GM19023 (cell line): ENCODE data around the gene ZNF19.

ENCODE experiments used
- ATAC-seq: cut with Tn5 transposase; IDR thresholded peaks from one replicate; pipeline ENCODE4 v1.9.1; 2021; ENCODE audit warnings: mild to moderate bottlenecking, moderate library complexity; ENCODE audit not compliant: unreplicated experiment

Gene ZNF19

GRCh38 chr16:71491054-71491453, 1.9 kb upstream of the ZNF19 start:
- no peak for ATAC-seq

- no peak for ATAC-seq
Observed at GRCh38 chr16:71490361-71490760, 1.2 kb upstream of the ZNF19 start.

- ATAC-seq: peak; percentile 91
Observed at GRCh38 chr16:71484006-71484893, 4.9 kb downstream of the ZNF19 start.

- ATAC-seq: no peak
Observed at GRCh38 chr16:71482569-71482968, 6.6 kb downstream of the ZNF19 start.

GRCh38 chr16:71480956-71481355, 8.2 kb downstream of the ZNF19 start:
- ATAC-seq: no peak

- ATAC-seq: no peak
Observed at GRCh38 chr16:71479420-71479819, 9.7 kb downstream of the ZNF19 start.

- ATAC-seq: no peak
Observed at GRCh38 chr16:71476457-71477124, 12.5 kb downstream of the ZNF19 start.

- ATAC-seq: no peak
Observed at GRCh38 chr16:71474864-71475263, 14.3 kb downstream of the ZNF19 start.

- no peak for ATAC-seq
Observed at GRCh38 chr16:71473891-71474290, 15.2 kb downstream of the ZNF19 start.

- no peak for ATAC-seq
Observed at GRCh38 chr16:71472931-71473330, 16.2 kb downstream of the ZNF19 start.

GRCh38 chr16:71472051-71472450, 17.1 kb downstream of the ZNF19 start:
- ATAC-seq: no peak

- ATAC-seq: no peak
Observed at GRCh38 chr16:71467810-71468209, 21.3 kb downstream of the ZNF19 start.

- ATAC-seq: no peak
Observed at GRCh38 chr16:71464231-71464630, 24.9 kb downstream of the ZNF19 start.

- peak; percentile 99 for ATAC-seq
Observed at GRCh38 chr16:71461686-71462648, 27.2 kb downstream of the ZNF19 start, which contains the start of gene ZNF23. TSS of gene ZNF23 (minus strand) at chr16:71462247. CDS start at chr16:71456796, 5,451 bp downstream.

- no peak for ATAC-seq
Observed at GRCh38 chr16:71460941-71461340, 28.2 kb downstream of the ZNF19 start.

GRCh38 chr16:71460236-71460635, 28.9 kb downstream of the ZNF19 start:
- no peak for ATAC-seq

- ATAC-seq: no peak
Observed at GRCh38 chr16:71459510-71459909, 29.6 kb downstream of the ZNF19 start.

GRCh38 chr16:71456801-71457200, 32.3 kb downstream of the ZNF19 start:
- ATAC-seq: no peak

GRCh38 chr16:71453036-71453435, 36.1 kb downstream of the ZNF19 start:
- no peak for ATAC-seq

GRCh38 chr16:71449020-71449419, 40.1 kb downstream of the ZNF19 start:
- no peak for ATAC-seq

GRCh38 chr16:71448274-71448866, 40.8 kb downstream of the ZNF19 start:
- ATAC-seq: no peak
